Measurements from ENCODE around the gene CHD5.

CHD5 gene

DNA sequence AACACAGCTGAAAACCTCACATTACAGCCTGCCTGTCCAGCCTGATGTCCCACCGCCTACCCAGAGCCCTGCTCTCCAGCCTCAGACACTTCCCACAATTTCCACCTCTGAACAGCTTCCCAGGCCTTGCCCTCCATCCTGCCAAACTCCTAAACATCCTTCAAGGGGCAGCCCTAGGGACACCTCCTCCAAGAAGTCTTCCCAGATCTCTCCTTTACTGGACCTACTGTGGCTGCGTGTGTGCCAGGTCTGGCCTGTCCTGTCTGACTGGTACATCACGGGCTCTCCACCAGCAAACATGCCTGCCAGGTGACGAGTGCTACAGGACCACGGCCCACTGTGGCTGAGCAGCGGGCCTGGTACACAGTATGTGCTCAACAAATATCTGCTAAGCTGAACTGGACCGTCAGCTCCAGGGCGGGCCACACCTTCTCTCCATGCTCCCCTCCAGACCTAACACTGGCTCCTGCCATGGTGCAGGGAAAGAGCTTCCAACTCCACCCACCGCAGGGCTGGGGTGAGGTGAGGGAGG lies 28.8 kb downstream of the CHD5 start:
- no peak for DNase-seq

DNA sequence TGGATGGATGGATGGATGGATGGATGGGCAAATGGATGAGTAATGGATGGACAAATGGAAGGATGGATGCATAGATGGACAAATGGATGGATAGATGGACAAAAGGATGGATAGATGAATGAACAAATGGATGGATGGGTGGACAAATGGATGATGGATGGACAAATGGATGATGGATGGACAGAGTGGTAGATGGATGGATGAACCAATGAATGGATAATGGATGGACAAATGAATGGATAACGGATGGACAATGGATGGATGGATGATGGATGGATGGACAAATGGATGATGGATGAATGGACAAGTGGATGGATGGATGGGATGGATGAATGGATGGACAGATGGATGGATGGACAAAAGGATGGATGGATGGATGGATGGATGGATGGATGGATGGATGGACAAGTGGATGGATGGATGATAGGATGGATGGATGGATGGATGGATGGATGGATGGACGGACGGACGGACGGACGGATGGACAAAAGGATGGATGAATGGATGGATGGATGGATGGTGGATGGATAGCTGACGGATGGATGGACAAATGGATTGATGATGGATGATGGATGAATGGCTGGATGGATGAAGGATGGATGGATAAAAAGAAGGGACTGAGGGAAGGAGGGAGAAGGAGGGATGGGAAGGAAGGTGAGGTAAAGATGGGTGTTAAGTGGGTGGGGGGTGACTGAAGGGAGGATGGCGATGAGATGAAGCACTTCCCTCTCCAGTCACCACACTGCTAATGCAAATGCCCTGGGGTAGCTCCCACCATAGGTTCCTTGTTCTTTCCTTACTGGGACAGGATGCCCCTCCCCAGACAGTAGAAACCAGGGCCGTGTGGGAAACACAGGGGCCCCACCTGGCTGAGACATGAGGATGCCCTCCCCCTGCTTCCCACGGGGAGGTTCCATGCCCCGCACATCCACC lies 29.8 kb downstream of the CHD5 start:
- no peak for DNase-seq

DNA sequence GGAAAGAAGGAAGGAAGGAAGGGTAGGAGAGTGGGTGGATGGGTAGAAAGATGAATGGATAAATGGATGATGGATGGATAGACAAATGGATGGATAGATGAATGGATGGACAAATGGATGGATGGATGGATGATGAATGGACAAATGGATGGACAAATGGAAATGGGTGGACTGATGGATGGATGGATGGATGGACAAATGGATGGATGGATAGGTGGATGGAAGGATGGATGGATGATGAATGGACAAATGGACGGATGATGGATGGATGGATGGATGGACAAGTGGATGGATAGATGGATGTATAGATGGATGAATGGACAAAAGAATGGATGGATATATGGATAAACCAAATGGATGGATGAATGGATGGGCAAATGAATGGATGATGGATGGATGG lies 30.5 kb downstream of the CHD5 start:
- no peak for DNase-seq

DNA sequence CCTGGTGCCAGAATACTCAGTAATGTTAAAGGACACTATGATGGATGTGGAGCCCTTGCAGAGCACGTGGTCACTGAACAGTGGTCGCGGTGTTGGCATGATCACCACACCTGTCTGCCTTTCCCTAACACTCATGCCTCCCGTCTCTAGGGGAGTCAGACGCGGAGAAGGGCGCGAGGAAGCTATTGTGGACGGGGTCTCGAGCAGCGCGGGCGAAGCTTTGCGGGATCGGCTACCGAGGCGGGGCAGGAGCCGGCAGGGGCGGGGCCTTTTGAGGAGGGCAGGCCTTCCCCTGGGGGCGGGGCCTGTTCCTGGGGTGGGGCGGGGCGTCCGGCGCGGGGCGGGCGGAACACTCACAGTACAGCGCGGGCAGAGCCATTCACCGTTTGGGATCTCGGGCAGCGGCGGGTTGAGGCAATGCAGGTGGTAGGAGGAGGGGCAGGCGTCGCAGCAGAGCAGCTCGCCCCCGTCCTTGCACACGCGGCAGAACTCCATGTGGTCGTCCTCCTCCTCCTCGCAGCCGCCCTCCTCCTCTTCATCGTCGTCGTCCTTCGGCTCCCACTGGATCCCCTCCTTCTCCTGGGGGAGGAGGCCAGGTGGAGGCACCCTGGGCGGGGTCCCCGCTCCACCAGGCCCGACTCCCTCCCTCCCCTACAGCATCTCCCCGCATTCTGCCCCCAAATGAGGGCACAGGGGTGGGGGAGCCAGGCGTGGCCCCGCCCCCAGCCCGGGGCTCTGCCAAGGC lies 31.5 kb downstream of the CHD5 start:
- peak; percentile 38 for DNase-seq

GRCh38 chr1:6145864-6146410 lies 34.2 kb downstream of the CHD5 start:
- no peak for DNase-seq

DNA sequence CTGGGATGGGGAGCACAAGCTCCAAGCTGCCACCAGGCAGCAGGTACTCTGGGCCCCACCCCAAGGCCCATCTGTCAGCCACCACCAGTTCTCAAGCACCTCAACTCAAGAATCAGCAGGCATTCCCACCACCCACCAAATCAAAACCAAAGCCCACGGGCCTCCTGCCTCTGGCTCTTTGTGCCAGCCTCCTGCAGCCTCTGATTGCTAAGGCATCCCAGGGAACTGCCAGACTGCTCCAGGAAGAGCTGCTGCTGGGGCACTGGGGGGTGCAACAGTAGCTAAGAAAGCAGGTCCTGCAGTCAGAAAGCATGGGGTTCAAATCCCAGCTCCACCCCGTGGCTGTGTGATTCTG lies 34.7 kb downstream of the CHD5 start:
- DNase-seq = no peak

- no peak for DNase-seq
These were observed 35.3 kb downstream of the CHD5 start for GRCh38 chr1:6144647-6145395.

- no peak for DNase-seq
These were observed 35.9 kb downstream of the CHD5 start for GRCh38 chr1:6144175-6144574.

DNA sequence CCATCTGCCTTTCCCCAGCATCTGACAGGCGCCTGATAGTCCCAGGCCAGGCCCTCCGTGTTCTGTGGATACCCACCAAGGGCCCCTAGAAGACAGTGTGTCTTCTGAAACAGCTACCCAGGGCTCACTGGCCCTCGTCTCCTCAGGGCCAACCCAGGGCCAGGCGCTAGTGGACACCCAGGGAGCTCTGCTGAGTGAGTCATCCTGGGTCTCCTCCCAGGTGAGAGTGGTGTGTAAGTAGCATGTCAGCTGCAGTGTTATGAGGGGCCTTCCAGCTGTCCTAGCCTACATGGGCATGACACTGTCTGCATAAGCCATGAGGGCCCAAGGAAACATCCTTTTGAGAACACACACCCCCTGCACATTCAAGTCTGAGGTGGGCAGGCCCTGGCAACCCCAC lies 36.7 kb downstream of the CHD5 start:
- DNase-seq = no peak

DNA sequence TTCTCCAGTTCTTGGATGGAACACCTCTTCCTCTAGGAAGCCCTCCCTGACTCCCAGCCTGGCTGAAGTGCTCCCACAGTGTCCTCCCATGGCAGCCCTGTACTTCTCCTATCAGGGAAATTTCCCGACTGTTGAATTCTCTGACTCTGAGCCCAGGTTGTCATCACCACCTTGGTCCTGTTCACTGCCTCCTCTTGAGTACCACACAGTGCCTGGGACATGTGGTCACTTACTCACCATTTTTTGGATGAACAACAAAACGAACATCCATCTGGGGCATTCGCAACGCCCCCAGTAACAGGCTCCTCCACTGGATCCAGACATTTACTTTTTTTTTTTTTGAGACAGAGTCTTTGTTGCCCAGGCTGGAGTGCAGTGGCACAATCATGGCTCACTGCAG lies 37.4 kb downstream of the CHD5 start:
- no peak for DNase-seq

DNA sequence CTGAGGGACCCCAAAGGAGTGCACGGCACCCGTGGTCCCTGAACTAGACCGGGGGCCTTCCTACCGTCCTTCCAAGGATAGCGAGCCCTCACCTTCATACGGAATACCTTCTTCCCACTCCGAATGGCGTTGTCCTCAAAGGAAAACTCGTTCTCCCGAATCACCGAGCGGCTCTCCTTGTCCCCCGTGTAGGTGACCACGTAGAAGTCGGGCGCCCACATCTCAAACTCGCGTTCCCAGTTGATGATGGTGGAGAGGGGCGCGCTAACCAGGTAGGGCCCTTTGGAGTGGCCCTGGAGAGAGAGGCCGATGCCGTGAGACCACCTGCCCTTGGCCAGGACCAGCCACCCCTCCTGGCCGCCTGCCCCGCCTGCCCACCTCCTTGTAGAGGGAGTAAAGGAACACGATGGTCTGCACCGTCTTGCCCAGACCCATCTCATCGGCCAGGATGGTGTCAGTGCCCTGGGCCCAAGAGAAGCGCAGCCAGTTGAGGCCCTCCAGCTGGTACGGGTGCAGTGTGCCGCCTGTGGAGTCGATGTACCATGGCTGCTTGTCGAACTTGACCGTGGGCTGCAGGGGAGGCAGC lies 38.0 kb downstream of the CHD5 start:
- DNase-seq = no peak

DNA sequence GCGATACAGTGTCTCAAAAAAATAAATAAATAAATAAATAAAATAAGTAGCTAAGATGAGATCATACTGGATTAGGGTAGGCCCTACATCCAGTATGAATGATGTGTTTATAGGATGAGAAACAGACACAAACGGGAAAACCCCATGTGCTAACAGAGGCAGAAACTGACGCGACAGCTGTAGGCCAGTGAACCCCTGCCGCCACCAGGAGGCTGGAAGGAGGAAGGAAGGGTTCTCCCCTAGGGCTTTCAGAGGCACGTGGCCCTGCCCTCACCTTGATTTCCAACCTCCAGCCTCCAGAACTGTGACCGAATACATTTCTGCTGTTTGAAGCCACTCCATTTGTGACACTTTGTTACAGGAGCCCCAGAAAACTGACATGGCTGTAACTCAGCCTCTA lies 38.5 kb downstream of the CHD5 start:
- DNase-seq = no peak

DNA sequence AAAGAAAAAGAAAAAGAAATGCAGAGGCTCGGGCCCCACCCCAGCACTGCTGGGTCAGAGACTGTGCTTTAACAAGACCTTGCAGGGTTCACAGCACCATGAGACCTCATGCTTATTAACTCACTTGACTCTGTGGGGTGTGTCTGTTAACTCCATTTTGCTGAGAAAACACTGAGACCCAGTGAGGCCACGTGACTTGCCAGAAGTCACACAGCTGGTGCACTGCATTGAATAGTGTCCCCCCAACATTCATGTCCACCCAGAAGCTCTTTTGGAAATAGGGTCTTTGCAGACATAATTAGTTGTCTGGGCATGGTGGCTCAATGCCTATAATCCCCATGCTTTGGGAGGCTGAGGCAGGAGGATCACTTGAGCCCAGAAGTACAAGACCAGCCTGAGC lies 39.7 kb downstream of the CHD5 start:
- no peak for DNase-seq

GRCh38 chr1:6137758-6138157 lies 42.4 kb downstream of the CHD5 start:
- DNase-seq = no peak

DNA sequence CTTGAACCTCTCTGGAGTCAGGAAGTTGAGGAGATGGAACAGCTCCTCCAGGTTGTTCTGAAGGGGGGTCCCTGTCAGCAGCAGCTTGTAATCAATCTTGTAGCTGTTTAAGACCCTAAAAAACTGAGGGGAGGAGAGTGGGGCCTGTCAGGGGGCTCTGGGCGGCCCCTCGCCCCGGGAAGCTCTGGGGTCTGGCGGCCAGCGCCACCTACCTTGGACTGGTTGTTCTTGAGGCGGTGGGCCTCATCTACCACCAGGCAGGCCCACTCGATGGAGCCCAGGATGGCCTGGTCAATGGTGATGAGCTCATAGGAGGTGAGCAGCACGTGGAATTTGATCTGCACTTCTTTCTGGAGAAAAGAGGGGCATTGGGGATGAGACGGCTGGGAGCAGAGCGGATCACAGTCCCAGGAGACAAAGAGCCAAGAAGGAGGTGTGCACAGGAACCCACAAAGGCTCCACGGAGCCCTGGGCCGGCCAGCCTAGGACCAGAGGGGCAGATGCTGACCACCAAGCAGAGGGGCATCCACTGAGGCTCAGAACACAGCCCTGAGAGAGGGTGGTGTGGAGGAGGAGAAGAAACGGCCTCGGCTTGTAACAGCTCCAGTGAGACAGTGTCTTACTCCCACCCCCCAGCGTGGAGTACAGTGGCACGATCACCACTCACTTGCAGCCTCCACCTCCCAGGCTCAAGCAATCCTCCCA lies 43.5 kb downstream of the CHD5 start:
- no peak for DNase-seq

DNA sequence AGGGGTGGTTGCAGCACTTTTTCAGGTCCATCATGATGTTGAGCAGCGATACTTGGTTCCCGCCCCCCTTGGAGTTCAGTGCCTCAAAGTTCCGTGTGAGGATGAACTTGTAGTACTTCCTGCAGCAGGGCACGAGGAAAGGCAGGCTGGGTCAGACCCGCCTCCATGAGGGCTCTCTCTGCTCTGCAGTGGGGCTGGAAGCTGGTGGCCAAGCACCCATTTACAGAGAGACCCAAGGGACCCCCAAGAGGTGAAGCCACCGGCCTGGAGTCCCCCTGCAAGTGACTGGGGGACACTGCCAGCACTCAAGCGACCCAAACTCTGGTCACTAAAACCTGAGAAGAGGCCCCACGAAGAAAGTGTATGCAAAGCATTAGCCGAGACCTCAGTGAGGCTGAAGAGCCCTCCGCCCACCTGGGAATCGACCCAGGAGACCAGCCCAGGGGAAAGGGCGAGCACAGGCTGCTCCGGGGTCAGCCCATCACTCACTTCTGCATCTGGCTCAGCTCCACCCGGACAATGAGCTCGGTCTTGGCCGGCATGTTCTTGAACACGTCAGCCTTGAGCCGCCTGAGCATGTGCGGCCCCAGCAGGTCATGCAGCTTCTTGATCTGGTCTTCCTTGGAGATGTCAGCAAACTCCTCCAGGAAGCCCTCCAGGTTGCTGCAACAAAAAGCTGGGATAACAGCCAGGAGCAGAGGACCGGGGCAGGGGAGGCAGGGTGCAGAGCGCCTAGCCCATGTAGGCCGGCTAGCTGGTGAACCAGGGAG lies 45.2 kb downstream of the CHD5 start:
- DNase-seq = no peak

DNA sequence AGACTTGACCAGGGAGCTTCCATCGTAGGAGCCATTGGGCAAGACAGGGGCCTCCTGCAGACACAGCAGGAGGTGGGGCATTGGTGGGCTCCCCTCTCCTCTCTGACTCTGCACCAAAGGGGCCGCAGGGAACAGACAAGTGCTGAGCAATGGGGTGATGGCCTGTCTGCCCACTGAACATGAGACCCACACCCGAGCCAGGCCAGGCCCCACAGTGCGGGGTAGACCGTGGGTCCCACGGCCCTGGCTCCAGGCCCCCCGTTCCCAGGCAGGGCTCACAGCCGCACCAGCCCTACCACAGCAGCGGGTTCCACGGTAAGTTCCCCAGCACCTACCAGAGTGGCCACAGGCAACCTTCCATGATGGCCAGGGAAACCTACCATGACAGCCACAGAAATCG lies 45.9 kb downstream of the CHD5 start:
- DNase-seq = no peak

DNA sequence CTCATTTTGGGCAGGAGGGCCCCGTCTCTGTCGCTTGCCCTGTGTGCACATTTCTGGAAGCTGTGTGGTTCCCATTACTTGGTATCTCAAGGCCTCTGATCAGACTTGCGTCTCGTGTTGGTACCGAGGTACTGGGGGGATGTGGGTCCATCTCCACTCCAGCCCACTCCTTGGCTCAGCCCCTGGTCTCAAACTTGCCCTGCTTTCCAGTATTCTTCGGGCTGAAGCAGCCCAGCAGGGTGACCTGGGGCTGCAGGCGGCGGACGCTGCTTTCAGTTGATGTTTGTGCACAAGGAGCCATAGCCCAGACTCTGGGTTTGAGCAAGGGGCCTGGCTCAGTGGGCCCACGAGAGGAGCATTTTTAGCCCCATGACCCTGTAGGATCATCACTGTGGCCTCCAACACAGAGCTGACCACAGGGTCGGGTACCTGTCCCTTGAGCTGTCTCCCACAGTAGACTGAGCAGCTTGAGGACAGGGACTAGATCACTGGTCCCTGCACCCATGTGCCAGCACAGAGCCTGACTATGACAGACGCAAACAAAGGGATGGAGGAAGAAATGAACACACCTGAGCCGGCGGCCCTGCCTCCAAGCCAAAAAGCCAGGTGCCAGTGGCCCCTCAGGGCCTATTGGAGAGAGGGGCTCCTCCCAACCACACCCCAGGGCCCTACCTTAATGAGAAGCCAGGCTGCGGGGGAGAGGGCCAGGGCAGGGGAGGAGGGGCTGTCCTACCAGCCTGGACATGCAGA lies 46.8 kb downstream of the CHD5 start:
- DNase-seq = no peak

DNA sequence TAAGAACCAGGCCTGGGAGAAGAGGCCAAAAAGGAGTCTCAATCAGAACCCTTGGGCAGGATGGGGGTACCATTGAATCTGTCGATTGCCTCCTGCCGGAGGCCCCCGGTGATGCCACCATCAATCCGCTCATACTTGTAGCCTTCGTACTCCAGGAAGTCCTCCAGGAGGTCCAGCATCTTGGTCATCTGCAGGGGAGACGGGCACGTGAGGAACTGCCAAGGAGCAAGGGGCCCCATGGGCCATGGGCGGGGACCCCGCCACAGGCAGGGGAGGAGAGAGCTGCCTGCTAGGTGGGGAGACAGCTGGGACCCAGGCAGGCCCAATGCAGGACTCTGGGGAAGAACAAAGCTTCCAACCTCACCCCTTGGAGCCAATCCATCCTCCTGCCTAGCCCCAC lies 48.6 kb downstream of the CHD5 start:
- no peak for DNase-seq

- DNase-seq = no peak
These were observed 49.5 kb downstream of the CHD5 start for GRCh38 chr1:6130596-6130995.
